Esophagus squamous epithelium (tissue), 5 donors: ENCODE data around the gene MYPOP. TPM values are rescaled to one million over a fixed set of nuclear protein-coding genes. Genes with fewer than 3 reads are reported as not detected.
A peak's percentile ranks its signal among the peaks of the same experiment; 100 is the strongest.

Experiments
- DNase-seq: peaks from one replicate; lab custom pipeline; 2025; lab: John Stamatoyannopoulos, UW
- H3K27ac ChIP-seq, 4 donors: fragments of 200-600 bp; sonication (generic); one replicate each; pipeline ENCODE4 v1.5.1; 2016 to 2019; ENCODE audit warnings: mild to moderate bottlenecking in 1 of 4
- H3K27me3 ChIP-seq, 4 donors: fragments of 200-600 bp; sonication (generic); 1 replicate in 3 of 4; 2 replicates in 1 of 4; pipeline versions ENCODE4 v1.5.1 to v1.6.0; 2017 to 2021; ENCODE audit warnings: antibody characterized with exemption in 1 of 4
- H3K36me3 ChIP-seq, 3 donors: fragments of 200-600 bp; sonication (generic); one replicate each; pipeline ENCODE4 v1.5.1; 2016 to 2019
- H3K4me1 ChIP-seq, 3 donors: fragments of 200-600 bp; sonication (generic); one replicate each; pipeline ENCODE4 v1.5.1; 2017 to 2019
- H3K4me3 ChIP-seq, 4 donors: fragments of 200-600 bp; sonication (generic); 1 replicate in 3 of 4; 2 replicates in 1 of 4; pipeline ENCODE4 v1.5.1; 2016 to 2019; ENCODE audit warnings: mild to moderate bottlenecking in 2 of 4, moderate library complexity in 1 of 4
- H3K9me3 ChIP-seq, 3 donors: fragments of 200-600 bp; sonication (generic); one replicate each; pipeline ENCODE4 v1.5.1; 2016 to 2019
- POLR2A ChIP-seq, 4 donors: fragments of 450-650 bp; IDR thresholded peaks; one replicate each; pipeline ENCODE4 v1.6.1; 2017; ENCODE audit warnings: antibody characterized with exemption in 4 of 4, mild to moderate bottlenecking in 4 of 4, moderate library complexity in 3 of 4
- WGBS, 2 donors: methylation state at CpG; one replicate each; pipeline ENCODE4 v1.1.5; 2018; 5-methylcytosine and 5-hydroxymethylcytosine counted together
- intact Hi-C: fragments of 100-400 bp; cut with DNase I; formaldehyde crosslinking; loops from one replicate; pipeline ENCODE4 v1.15.0; 2022
- total RNA-seq, 4 donors: library from RNA; depleted of rRNA; stranded (reverse); fragments of >200 nt; gene quantifications; one replicate each; pipeline ENCODE4 v1.1.0, GENCODE V29; 2016
- TF ChIP-seq, protein P1 (sequence below), 6 experiments: fragments of 450-650 bp in 4 of 6; fragments of 200-600 bp in 2 of 6; sonication (generic) in 2 of 6; IDR thresholded peaks; one replicate each; pipeline ENCODE4 v1.5.1; 2016 to 2019; ENCODE audit warnings: antibody characterized with exemption in 6 of 6, mild to moderate bottlenecking in 4 of 6, moderate library complexity in 4 of 6
- donor health status: DM: yes; HTN: yes; CAD: no.

MYPOP gene
- total RNA-seq, 4 donors from 2014 or later, result 2.3 to 5.7 (median 4.2) TPM

DNA sequence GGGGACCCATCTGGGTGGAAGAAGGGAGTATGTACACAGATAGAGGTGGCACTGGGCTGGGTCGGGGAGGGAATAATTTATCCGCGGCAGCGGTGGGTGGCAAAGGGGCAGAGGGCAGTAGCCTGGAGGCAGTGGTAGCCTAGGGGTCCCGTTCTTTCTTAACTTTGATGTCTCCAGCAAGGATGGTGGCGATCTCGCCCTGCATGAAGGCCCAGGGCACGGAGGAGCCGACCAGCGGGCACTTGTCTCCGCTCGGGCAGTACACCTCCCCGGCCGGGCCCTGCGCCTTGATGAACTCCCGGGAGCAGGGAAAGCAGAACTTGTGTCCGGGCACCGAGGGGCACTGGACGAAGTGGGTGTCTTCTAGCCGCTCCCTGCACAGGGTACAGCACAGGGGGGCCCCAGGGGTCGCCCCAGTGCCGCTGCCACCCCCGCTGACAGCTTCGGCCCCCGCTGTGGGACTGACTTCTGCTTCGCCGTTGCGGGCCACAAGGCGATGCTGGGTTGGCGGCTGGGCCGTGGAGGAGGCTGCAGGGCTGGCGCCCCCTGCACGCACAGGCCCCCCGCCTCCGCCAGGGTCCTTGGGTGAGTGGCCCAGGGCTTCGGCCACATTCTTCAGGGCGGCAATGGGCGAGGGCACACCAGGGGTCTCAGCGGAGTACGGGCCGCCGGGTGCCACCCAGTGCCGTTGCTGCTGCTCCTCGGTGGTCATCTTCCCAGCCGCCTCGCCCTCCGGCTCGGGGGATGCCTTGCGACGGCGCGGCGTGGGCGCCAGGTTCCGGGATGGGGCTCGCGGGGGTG lies 18.3 kb downstream of the MYPOP start:
- 77 to 84% methylated on average over 13 to 15 of the region's 57 CpGs for WGBS, 2 donors
- TF ChIP-seq POLR2A (IDR thresholded peaks at IDR 0.05), result no peak
- TF ChIP-seq, protein P1, sequence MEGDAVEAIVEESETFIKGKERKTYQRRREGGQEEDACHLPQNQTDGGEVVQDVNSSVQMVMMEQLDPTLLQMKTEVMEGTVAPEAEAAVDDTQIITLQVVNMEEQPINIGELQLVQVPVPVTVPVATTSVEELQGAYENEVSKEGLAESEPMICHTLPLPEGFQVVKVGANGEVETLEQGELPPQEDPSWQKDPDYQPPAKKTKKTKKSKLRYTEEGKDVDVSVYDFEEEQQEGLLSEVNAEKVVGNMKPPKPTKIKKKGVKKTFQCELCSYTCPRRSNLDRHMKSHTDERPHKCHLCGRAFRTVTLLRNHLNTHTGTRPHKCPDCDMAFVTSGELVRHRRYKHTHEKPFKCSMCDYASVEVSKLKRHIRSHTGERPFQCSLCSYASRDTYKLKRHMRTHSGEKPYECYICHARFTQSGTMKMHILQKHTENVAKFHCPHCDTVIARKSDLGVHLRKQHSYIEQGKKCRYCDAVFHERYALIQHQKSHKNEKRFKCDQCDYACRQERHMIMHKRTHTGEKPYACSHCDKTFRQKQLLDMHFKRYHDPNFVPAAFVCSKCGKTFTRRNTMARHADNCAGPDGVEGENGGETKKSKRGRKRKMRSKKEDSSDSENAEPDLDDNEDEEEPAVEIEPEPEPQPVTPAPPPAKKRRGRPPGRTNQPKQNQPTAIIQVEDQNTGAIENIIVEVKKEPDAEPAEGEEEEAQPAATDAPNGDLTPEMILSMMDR (IDR thresholded peaks at IDR 0.05), result no peak
- Histone ChIP-seq H3K4me3 (peak overlapping the region in 2 of 4 donors; percentile 71 to 79), H3K4me1 (peaks cover 27 to 58% (median 35%) of the 10 kb centered on the region in 3 donors), H3K9me3 (no peaks in the 10 kb centered on the region), H3K27me3 (no peaks in the 10 kb centered on the region), H3K27ac (peak overlapping the region in 1 of 4 donors; percentile 67), H3K36me3 (peaks cover 0 to 12% (median 0%) of the 10 kb centered on the region in 3 donors)
- intact Hi-C loops, result no loop called here
- no peak for DNase-seq

DNA sequence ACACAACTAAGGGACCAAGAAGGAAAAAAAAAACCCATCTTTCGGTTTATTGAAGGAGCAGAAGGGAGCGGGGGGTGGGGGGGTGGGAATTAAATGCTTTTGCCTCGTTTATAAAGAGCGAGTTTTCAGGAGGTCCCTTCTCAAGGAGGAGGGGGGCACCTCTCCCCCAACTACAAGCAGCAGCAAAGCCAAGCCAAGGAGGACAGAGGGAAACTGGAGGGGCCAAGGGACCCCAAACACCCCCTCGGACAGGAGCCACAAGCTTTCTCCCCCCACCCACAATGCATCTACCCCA lies 18.9 kb downstream of the MYPOP start:
- H3K27ac ChIP-seq, result peak overlapping the region in 1 of 4 donors; percentile 67
- TF ChIP-seq POLR2A (IDR thresholded peaks at IDR 0.05), result no peak
- TF ChIP-seq, protein P1 (IDR thresholded peaks at IDR 0.05), result peak in 2 of 6 experiments; percentile 21 to 42
- intact Hi-C loops, result no loop called here
- H3K27me3 ChIP-seq, result no peaks in the 10 kb centered on the region
- H3K4me1 ChIP-seq, result peaks cover 27 to 59% (median 35%) of the 10 kb centered on the region in 3 donors
- no peaks in the 10 kb centered on the region for H3K9me3 ChIP-seq
- WGBS, 2 donors, result 18 to 25% methylated on average over 4 to 5 of the region's 5 CpGs
- DNase-seq, result no peak
- peak overlapping the region in 3 of 4 donors; percentile 35 to 48 (median 39) for H3K4me3 ChIP-seq
- peaks cover 0 to 12% (median 0%) of the 10 kb centered on the region in 3 donors for H3K36me3 ChIP-seq

DNA sequence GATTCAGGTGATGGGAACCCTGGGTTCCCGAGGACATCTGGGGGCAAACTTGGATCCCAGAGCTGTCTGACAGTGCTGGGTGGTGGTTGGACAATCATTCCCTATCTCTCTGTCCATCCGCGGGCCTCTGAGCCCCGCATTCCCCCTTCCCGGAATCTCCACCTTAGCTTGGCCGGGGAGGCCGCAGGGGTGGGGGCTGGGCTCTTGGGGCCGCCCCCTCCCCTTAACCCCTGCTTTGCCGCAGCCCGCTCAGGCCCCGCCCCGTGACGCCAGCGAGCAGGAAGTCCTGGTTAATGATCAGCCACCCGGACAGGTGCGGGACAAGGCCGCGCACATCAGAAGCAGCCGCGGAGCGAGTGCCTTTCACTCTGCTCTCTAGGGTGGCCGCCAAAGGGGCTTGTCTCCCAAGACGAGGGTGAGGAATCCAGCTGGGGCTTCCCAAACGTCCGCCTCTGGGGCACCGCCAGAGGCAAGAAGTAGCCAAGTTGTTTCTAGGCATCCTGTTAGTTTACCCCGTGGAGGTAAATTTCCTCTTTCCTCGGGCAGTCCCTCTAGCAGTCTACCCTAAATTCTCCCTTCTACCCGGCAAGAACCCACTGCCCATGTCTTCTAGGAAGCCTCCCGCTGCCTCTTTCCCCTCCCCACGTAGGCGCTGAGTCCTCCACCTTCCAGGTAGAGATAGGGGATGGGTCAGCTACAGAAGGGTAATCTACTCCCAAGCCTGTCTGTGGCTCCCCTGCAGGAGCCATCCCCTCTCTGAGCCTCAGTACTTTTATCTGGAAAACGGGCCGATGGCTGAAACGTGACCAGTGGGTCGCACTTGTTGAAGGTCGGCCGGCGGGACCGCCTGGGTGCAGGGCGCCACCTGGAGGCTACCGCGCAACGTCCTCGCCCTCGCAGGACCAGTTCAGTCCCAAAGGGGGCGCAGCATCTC lies 19.5 kb downstream of the MYPOP start:
- Histone ChIP-seq H3K27ac (peak overlapping the region; percentile 51 to 67 (median 60)), H3K9me3 (no peaks in the 10 kb centered on the region), H3K36me3 (peaks cover 0 to 12% (median 0%) of the 10 kb centered on the region in 3 donors), H3K27me3 (no peaks in the 10 kb centered on the region), H3K4me1 (peaks cover 27 to 64% (median 35%) of the 10 kb centered on the region in 3 donors), H3K4me3 (peak overlapping the region; percentile 36 to 66 (median 44))
- no peak for DNase-seq
- WGBS, 2 donors, result 18 to 39% methylated on average over 4 to 15 of the region's 47 CpGs
- peak in 1 of 4 donors; percentile 53 for TF ChIP-seq POLR2A (IDR thresholded peaks at IDR 0.05)
- TF ChIP-seq, protein P1 (IDR thresholded peaks at IDR 0.05), result peak; percentile 87 to 98 (median 95)
- intact Hi-C loops, result no loop called here

DNA sequence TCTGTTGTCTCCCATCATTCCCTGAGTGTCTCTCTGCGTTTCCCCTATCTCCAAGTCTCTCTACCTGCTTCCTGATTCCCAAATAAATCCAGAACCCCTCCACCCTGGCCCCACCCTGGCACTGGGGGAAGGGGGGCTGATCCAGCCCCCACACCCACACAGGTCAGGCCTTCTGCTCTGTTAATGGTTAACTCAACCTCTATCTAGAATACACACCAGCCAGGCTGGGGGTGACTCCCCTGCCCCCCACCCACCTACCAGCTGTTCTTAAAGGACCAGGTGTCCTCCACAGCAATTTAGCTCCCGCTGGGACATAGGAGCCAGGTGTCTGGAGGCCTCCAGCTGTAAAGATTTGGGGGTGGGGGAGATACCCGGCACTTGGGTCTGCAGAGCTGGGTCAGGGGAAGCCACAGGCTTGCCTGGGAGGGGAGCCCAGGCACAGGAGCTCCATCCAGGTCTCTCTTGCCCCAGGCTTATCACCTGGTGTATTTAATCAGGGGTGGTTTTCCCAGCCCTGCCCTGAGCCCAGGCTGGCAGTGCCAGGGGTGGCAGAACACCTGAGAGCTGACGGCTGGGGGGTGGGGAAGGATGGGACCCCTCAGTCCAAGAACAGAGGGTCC lies 20.4 kb downstream of the MYPOP start:
- Histone ChIP-seq H3K4me1 (peaks cover 28 to 66% (median 35%) of the 10 kb centered on the region in 3 donors), H3K36me3 (peaks cover 0 to 12% (median 0%) of the 10 kb centered on the region in 3 donors), H3K27ac (peak overlapping the region in 1 of 4 donors; percentile 67), H3K9me3 (no peaks in the 10 kb centered on the region), H3K4me3 (no peak overlapping the region), H3K27me3 (peaks cover 0 to 1% (median 0%) of the 10 kb centered on the region in 4 donors)
- TF ChIP-seq, protein P1 (IDR thresholded peaks at IDR 0.05), result no peak
- TF ChIP-seq POLR2A (IDR thresholded peaks at IDR 0.05), result no peak
- intact Hi-C loops, result no loop called here
- DNase-seq, result no peak
- 19 to 30% methylated on average over 1 to 2 of the region's 4 CpGs for WGBS, 2 donors
